ENCODE measurements around the gene SLC24A5.

The SLC24A5 gene

DNA sequence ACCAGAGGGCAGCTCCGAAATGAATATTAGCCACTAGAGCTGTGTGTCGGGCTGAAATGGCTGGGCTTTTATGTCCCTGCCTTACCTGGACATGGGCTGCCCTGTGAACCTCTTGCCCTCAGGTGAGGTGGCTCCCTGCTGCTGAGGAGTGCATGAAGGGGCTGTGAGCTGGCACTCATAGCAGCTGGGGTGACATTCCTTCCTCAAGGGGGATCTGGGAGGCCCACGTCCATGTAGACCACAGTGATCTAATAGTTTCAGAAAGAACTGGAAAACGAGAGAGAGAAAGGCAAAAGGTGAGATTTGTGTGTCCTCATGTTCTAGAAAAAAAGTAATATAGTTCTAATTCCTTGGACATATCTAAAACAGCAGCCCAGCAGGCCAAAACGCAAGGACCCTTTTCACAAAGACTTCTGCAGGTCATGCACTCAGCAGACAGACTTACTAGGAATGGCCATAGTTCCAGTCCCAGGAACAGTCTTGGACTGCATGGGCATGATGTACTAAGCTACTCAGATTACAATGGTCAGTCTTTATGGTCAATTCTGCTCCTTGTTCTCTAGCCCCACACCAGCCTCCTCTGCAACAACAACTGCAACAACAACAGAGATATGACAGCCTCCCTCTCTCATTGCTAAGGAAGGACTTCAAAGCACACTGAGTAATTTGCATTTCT lies 10.8 kb upstream of the SLC24A5 start:
- DNase-seq (ENCODE audit: low read depth in 1 of 2, low spot score in 1 of 2), result no peak

DNA sequence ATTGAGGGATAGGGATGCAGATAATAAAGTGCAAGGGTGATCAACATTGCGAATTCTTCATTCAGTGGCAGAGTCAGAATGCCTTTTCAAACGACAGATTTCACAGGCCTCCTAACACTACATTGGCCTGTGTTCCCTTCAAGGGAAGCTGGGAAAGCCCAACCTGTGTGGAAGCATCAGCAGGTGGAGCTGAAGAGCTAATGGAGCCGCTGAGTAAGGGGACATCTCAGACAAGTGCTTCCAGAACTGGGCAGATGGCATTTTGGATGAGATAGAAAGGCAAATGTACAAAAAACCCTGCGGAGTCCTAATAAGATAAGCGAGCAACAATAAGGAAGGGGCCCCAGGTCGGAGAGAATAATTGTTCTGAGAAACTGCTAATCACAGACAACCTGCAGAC lies 8.5 kb upstream of the SLC24A5 start:
- DNase-seq (ENCODE audit: low read depth in 1 of 2, low spot score in 1 of 2), result no peak

DNA sequence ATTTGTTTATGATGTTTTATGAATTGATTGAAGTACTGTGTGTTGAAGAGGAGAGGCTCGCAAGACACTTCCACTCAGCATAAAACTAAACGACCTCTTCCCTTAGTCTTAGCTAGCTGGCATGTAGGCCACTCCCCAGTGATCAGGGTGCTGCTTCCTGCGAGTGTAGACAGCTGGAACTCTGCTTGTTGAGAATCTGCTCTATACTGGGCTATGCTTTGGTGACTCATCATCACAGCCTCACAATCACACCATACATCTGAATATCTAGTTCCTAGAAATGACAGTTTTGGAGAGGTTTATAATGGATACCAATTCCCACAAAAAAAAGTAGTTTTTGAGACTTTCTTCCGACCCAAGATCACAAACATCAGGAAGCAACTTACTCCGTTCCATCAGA lies 1.5 kb upstream of the SLC24A5 start:
- no peak for DNase-seq (ENCODE audit: low read depth in 1 of 2, low spot score in 1 of 2)

DNA sequence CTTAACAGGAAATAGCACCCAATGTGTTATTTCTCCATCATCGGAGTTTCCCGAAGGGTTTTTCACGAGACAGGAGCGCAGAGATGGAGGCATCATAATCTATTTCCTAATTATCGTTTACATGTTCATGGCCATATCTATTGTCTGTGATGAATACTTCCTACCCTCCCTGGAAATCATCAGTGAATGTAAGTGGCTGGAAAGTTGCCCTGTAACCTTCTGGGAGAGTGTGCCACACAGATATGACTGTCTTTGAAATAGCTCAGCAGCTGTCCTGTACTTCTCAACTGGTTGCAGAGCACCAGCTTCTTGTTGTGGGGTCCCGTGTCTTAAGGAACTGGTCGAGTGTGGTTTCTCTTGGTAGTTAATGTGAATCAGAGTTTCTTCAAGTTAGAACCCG lies 1.1 kb downstream of the SLC24A5 start:
- no peak for DNase-seq (ENCODE audit: low read depth in 1 of 2, low spot score in 1 of 2)

DNA sequence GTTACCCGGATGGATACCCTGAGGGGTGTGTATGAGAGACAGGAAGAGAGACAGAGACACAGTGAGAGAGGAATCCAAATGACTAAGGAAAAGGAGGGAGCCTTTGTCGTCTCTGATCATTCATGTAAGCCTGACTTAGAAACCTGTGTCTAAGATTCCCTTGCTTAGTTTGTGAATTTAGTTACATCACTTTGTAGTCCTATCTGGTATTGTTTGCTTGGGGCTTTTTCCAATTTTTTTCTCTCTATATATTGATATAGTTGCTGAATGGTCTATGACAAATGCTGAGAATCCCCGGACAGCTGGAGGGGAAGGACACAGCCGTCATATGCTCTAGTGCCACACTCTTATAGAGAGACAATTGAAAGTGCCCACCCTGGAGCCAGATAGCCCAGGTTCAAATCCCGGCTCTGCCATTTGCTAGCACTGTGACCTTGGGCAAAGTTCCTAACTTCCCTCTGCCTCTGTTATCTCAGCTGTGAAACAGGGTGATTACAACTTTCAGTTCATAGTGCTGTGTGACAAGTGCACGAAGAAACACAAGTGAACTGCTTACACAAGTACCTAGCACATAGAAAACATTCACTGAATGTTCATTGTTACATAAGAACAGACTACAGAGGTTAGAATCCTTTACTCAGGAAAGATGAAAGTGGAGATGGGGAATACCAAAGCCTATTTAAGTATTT lies 6.0 kb downstream of the SLC24A5 start:
- DNase-seq (ENCODE audit: low read depth in 1 of 2, low spot score in 1 of 2), result no peak

DNA sequence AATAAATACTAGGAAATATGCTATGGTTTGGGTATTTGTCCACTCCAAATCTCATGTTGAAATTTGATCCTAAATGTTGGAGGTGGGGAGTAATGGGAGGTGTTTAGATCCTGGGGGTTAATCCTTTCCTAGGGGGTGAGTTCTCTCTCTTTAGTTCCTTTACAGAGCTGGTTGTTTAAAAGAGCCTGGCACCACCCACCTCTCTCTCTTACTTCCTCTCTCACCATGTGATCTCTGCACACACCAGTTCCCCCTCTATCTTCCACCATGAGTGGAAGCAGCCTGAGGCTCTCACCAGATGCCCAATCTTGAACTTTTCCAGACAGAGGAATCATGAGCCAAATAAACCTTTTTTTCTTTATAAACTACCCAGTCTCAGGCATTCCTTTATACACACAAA lies 10.5 kb downstream of the SLC24A5 start:
- no peak for DNase-seq (ENCODE audit: low read depth in 1 of 2, low spot score in 1 of 2)

DNA sequence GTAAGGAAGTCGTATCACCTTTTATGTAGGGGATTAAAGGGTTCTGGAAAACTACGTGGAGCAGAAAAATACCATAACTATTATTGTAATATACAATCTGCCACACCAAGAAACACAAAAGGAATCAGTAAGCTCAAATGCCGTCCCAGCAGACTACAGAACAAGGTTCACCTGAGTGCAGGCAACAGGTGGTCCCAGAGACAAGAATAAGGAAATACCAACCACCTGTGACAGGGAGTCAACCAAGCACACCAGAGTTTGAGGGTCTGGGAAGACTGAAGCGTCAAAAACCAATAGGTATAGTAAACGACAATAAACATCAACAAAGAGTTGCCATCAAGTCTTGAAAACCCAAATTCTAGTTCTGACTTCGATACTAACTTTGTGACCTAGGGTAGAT lies 12.1 kb downstream of the SLC24A5 start:
- DNase-seq (ENCODE audit: low read depth in 1 of 2, low spot score in 1 of 2), result no peak

DNA sequence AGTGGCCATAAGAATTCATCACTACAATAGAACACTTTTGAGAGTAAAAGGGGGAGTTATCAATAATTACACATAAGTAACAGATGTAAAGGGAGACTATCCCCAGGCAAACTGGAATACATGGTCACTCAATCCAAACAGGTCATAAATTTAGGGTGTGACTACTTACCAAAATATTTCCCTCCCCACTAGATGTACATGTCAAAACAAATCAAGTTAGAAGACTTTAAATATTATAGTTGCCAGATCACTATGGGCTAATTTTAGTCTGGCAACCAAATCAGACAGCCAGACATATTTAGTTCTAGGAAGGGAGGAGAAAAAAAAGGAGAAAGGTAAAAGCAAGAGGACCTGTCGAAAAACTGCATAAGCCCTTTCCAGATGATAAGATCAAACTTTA lies 23.1 kb downstream of the SLC24A5 start:
- DNase-seq (ENCODE audit: low read depth in 1 of 2, low spot score in 1 of 2), result no peak

DNA sequence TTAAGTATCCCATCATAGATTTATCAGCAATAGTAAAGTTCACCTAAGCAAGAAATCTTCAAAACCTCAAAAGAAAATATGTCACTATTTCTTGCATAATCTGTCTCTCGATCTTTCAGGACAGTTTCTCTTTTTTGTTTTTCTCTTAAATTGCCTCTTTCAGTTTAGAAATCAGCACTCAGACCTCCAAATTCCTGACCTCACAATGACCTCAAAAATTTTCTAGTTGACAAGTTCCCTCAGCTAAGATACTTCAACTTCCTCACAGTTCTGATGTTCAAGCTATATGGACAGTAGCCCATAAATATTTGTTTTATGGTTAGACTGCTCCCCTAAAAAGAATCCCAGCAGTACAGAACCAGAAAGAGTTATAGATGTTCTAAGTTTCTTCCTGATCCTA lies 24.1 kb downstream of the SLC24A5 start:
- DNase-seq (ENCODE audit: low read depth in 1 of 2, low spot score in 1 of 2), result no peak

DNA sequence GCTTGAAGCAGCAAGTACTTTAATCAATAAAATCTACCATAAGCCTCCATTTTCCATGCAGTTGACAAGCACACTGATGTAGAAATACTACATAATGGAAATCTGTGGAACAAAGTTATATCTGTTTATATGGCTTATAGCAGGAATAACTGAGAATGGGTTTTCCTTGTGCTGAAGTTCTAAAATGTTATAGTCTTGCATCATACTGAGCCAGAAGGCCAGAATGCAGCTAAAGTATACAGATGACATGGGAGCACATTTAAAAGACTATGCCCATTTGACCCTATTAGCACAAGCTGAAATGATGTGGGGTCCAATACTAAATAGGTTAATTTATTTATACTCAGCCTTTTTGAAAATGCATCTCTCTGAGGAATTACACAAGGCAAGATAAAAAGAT lies 25.1 kb downstream of the SLC24A5 start:
- DNase-seq (ENCODE audit: low read depth in 1 of 2, low spot score in 1 of 2), result no peak

DNA sequence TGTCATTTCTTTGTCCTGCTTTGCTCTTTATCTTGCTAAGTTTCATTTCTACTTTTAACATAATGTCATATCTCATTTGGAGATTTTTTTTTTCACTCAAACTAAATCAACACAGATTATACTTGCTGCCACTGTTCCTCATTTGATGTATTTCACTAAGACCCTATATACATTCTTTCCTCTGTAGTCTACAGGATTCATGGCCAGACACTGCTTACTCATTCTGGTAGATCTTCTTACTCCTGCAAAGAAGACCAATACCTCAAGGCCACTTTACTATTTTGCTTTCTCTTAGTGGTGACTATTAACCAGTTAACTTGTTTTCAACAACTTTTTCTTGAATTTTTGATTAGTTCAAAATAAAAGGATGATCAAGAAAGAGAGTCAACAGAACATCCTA lies 26.6 kb downstream of the SLC24A5 start:
- no peak for DNase-seq (ENCODE audit: low read depth in 1 of 2, low spot score in 1 of 2)

DNA sequence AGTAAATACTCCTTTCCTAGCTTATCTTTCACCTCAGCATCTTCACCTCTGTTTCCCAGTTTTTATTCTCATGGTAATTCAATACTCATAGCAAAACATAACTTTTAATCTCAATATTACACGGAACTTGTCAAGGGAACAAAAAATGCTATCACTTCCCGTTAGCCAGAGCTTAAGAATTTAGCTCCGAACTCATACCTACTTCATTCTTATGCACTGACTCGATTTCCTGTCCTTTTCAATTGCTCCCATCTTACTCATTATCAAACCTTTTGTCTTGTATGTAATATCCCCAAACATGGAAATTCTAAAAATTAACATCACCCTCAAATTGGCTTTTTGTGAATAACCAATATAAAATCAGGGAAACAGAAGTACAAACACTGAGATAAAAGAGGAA lies 29.1 kb downstream of the SLC24A5 start:
- no peak for DNase-seq (ENCODE audit: low read depth in 1 of 2, low spot score in 1 of 2)

DNA sequence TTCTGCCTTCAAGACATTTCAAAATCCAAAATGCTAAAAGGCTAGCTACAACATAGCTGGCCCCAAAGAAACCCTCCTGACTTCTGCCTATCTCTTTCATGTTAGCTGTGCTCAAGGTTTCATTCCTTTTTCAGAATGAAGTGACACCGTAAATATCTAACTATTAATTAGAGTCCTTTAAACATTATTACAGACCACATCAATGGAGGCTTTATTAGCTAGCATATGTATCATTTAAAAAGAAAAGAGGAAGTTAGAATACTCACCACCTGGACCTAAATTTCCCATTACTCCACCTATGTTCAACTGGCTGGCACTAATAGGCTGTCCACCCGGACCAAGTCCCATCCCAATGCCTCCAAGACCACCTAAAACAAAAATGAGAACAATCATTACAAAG lies 32.7 kb downstream of the SLC24A5 start:
- DNase-seq (ENCODE audit: low read depth in 1 of 2, low spot score in 1 of 2), result no peak

DNA sequence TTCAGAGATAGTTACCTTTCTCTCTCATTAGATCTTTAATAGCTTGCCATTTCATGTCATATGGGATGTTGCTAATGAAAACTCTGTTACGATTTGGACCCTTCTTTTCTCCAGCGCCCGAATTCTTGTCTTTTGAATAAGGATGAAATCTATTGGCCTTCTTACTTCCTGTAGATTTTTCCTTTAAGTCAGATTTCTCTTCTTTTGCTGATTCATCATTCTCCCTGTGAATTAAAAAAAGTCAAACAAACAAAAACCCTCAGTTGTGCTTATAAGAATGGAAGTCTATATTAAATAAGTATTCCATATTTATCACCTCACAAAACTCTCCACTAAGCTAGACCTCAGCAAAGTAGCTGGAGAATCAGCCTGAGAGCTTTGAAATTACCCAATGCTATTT lies 47.8 kb downstream of the SLC24A5 start:
- DNase-seq (ENCODE audit: low read depth in 1 of 2, low spot score in 1 of 2), result no peak

DNA sequence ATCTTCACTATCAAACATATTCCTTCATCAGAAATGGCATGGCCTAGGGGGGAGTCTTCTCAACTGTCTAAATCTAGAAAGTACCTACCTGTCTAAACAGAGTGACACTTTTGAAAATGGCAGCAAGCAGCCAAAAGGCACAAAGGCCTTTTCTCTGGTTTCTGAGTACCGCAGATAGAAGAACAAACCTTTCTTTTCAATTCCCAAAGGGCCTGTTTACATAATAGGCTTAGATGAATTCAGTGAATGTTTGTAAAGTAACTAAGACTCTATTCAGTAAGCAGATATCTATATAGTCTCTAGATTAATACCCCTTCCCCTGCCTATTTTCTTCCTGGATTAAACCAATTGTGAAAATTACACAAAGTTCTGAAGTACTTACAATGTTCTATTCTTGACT lies 50.2 kb downstream of the SLC24A5 start:
- DNase-seq (ENCODE audit: low read depth in 1 of 2, low spot score in 1 of 2), result no peak

DNA sequence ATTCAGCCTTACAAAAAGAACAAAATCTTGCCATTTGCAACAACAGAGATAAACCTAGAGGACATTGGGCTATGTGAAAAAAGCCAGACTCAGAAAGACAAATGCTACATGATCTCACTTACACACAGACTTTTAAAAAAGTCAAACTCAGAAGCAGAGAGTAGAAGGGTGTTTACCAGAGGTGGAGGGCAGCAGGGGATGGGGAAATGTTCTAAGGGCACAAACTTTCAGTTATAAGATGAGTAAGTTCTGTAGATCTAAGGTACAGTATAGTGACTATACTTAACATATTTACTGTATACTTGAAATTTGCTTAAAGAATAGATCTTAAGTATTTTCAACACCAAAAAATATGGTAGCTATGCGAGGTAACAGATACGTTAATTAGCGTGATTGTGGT lies 54.3 kb downstream of the SLC24A5 start:
- DNase-seq (ENCODE audit: low read depth in 1 of 2, low spot score in 1 of 2), result no peak

DNA sequence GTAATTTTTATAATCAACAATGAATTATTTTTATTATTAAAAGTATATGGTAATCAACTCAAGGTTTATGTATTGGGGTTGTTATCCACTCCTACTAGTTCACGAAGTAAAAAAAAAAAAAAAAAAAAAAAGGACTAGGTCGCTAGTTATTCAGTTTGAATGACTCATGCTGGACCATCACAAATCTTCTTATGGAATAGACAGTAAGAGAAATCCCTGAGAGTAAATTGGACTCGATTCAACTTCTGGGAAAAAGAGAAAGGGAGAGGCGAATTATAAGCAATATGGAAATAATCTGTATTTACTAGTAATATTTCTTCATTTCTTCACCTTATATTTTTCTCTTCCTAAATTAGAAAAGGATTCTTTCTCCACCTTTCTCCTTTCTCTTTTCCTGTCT lies 55.3 kb downstream of the SLC24A5 start:
- DNase-seq (ENCODE audit: low read depth in 1 of 2, low spot score in 1 of 2), result no peak

DNA sequence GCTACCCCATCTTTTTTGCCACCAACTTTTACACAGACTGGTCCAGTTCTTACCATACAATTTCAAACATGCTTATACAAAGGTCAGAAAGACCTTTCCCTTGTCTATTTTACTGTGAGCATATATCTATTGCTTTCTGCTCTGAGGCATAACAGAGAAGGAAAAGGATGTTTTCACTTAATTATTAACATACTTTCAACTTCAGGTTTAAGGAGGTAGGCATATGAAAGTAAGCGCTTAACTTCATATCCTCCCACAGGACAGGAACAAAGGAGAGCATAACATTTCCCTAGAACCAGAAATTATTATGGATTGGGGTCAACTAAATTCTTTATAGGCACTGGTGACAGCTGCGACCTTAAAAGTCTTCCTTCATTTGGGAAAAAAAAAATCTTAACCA lies 56.2 kb downstream of the SLC24A5 start:
- no peak for DNase-seq (ENCODE audit: low read depth in 1 of 2, low spot score in 1 of 2)

DNA sequence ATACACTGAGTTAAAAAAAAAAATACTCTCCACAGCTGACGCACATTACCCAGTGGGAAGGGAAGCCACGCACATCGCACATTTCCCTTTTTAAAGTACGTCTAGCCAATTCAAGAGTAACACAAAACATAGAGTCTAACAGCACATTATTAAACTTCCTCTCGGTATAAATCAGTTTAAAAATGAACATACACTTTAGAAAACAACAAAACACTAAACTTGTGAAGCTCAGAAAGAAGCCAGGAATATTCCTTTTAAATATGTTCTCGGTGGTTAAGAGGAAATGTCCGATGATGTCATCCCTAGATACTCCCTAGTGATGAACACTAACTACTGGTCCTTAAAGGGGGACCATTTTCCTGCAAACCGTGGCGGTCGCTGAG lies 56.6 kb downstream of the SLC24A5 start:
- DNase-seq (ENCODE audit: low read depth in 1 of 2, low spot score in 1 of 2), result no peak

DNA sequence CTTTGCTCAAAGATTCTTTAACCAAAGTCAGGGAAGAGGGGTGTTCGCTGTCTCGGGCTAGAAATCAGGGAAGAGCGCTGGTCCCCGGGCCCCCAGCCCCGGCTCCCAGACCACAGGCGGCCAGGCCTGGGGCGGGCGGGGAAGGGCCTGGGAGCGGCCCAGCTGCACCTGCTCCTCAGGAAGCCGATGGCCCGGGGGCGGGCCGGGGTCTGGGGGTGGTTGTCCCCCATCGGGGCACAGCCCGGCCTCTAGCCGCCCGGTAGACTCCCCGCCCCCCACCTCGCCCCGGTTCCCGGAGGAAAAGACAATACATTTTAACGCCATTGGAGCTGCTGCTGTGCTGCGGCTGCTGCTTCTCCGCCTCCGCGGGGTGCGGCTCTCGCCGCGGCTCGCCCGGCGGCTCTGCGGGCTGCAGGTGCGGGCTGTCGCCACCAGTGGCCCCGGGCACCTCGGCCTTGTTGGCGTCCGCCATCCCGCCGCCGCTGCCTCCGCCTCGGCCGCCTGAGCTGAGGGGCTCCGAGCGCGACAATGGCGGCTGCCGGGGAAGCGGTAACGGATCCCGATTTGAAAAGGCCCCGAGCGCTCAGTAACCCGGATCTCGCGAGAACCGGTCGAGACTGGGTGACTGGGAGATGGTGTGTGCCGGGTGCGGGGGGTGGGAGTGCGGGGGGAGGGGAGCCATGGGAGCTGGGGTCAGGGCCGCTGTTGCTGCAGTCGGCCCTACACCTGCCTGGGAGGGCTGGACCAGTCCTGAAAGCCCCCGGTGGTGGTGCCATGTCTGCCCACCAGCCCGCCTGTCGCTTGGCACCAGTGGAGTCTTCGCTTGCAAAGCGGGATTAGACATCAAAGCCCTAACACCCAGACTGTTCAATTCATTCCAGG lies 57.2 kb downstream of the SLC24A5 start, which contains the start of gene MYEF2:
Gene MYEF2 (minus strand): TSS at position 530 of the 882 bp plus-strand sequence. CDS start 58 bp downstream, at position 472.
- DNase-seq (ENCODE audit: low read depth in 1 of 2, low spot score in 1 of 2), result peak; percentile 17 to 20

DNA sequence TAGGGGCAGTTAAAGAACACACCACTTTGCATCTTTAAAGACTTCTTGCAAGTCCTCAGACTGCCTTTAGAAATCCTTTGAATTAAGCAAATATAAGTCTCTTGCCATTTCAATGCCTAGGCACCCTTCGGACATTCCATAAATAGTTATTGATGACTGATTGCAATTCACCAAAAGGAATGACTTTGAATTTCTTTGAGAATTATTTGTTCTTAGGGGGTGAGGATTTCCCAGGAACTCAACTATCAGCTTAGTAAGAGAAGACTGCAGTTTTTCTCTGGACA lies 57.8 kb downstream of the SLC24A5 start:
- DNase-seq (ENCODE audit: low read depth in 1 of 2, low spot score in 1 of 2), result no peak

DNA sequence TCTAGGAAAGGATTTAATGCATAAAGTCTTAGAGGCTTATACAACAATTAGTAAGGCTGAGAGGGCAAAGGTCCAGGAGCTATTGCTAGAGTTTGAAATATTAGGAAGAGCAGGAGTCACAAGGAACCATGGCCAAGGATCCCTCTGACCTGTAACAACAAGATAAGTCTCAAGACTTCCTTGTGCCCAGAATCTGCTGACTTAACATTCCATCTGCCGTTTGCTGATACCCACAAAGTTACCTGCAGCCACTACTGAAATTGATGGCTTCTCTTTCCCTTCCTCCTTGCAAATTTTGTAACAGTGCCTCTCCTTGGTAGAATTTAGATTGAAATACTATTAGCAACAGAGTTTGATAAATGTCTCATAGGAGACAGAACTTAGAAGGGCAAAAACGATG lies 62.0 kb downstream of the SLC24A5 start:
- no peak for DNase-seq (ENCODE audit: low read depth in 1 of 2, low spot score in 1 of 2)
